HG03521 (cell line): ENCODE data around the gene PRSS2.

Experiments
- ATAC-seq: cut with Tn5 transposase; IDR thresholded peaks from one replicate; pipeline ENCODE4 v1.9.1; 2021; ENCODE audit warnings: mild to moderate bottlenecking, moderate library complexity; ENCODE audit not compliant: unreplicated experiment

The PRSS2 gene

GRCh38 chr7:142800699-142801260, 30.0 kb downstream of the PRSS2 start:
- no peak for ATAC-seq

GRCh38 chr7:142801601-142802295, 31.0 kb downstream of the PRSS2 start:
- ATAC-seq: no peak

GRCh38 chr7:142802301-142802700, 31.5 kb downstream of the PRSS2 start:
- ATAC-seq: no peak

- ATAC-seq: no peak
These were observed 33.1 kb downstream of the PRSS2 start for GRCh38 chr7:142803901-142804300.

GRCh38 chr7:142804728-142805207, 34.0 kb downstream of the PRSS2 start:
- ATAC-seq: no peak

GRCh38 chr7:142805350-142806021, 34.7 kb downstream of the PRSS2 start:
- ATAC-seq: no peak

- ATAC-seq: no peak
These were observed 35.2 kb downstream of the PRSS2 start for GRCh38 chr7:142806022-142806356.

GRCh38 chr7:142806957-142807356, 36.2 kb downstream of the PRSS2 start:
- ATAC-seq: no peak

- ATAC-seq: no peak
These were observed 37.2 kb downstream of the PRSS2 start for GRCh38 chr7:142807855-142808460.

- peak; percentile 18 for ATAC-seq
These were observed 37.7 kb downstream of the PRSS2 start for GRCh38 chr7:142808461-142808801.

- ATAC-seq: peak; percentile 95
These were observed 38.2 kb downstream of the PRSS2 start for GRCh38 chr7:142808802-142809583.

- ATAC-seq: no peak
These were observed 38.9 kb downstream of the PRSS2 start for GRCh38 chr7:142809671-142810070.

GRCh38 chr7:142811154-142811737, 40.5 kb downstream of the PRSS2 start:
- ATAC-seq: no peak

- ATAC-seq: no peak
These were observed 41.9 kb downstream of the PRSS2 start for GRCh38 chr7:142812437-142813215.

GRCh38 chr7:142813226-142813625, 42.5 kb downstream of the PRSS2 start:
- no peak for ATAC-seq

- ATAC-seq: no peak
These were observed 42.9 kb downstream of the PRSS2 start for GRCh38 chr7:142813699-142814098.

- no peak for ATAC-seq
These were observed 43.7 kb downstream of the PRSS2 start for GRCh38 chr7:142814451-142814850.

- no peak for ATAC-seq
These were observed 44.4 kb downstream of the PRSS2 start for GRCh38 chr7:142815134-142815533.

GRCh38 chr7:142817506-142817905, 46.7 kb downstream of the PRSS2 start:
- ATAC-seq: no peak

- ATAC-seq: no peak
These were observed 48.8 kb downstream of the PRSS2 start for GRCh38 chr7:142819530-142819929.
